ENCODE results near the gene ABCA10. TPM values are rescaled to one million over a fixed set of nuclear protein-coding genes. Genes with fewer than 3 reads are reported as not detected.

The ABCA10 gene
- total and polyA plus RNA-seq, 2 experiments from 2014 or later = not detected

DNA sequence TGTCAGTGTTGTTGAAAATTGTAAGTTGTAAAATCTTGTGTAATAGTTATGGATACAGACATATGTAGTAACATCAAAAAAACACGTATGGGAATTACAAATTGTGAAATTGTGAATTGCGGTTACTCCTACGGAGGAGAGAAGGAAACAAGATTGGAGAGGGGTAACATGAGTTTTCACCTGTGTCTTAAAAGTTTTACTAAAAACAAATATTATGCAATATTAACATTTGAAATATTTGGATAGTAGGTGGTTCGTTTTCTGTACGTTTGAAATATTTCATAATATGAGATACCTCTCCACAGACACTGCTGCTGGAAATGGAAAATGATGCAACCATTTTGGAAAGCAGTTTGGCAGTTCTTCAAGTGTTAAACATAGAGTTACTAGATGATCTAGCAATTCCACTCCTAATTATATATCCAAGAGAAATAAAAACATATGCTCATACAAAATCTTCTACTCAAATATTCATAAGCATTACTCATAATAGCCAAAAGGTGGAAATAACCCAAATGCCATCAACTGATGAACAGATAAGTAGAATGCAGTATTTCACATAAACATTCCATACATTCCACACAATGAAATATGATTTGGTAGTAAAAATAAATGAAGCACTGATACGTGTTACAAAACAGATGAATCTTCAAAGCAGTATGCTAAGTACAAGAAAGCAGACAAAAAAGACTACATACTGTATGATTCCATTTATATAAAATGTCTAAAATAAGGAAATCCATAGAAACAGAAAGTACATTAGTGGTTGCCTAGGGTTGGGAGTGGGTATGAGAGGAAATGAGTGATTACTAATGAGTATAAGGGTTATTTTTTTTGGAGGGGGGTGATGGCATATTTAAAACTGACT, 40.7 kb upstream of the ABCA10 start:
- Histone ChIP-seq H3K36me3 (ENCODE audit: insufficient read depth) (no peaks in the 10 kb centered on the region), H2AFZ (no peak overlapping the region), H3K4me1 (ENCODE audit: insufficient read depth) (no peaks in the 10 kb centered on the region), H3K4me3 (no peak overlapping the region), H3K27me3 (ENCODE audit: insufficient read depth) (no peaks in the 10 kb centered on the region), H3K9me2 (ENCODE audit: insufficient read depth) (no peaks in the 10 kb centered on the region), H3K4me2 (no peak overlapping the region), H3K27ac (ENCODE audit: low read depth) (no peak overlapping the region), H4K20me1 (replicated peaks; ENCODE audit: insufficient read depth) (no peaks in the 10 kb centered on the region), H3F3A (replicated peaks; ENCODE audit: low read depth) (no peaks in the 10 kb centered on the region), H3K79me2 (replicated peaks; ENCODE audit: insufficient read depth) (no peaks in the 10 kb centered on the region)
- no peak overlapping the region for H3K27ac Mint-ChIP-seq
- H3K4me1 Mint-ChIP-seq = no peaks in the 10 kb centered on the region
- no peaks in the 10 kb centered on the region for H3K36me3 Mint-ChIP-seq (ENCODE audit: low read depth)
- ATAC-seq = no peak
- TF ChIP-seq ZNF114 (CRISPR knock-in tag; IDR thresholded peaks at IDR 0.05) (no peak), NANOG (IDR thresholded peaks at IDR 0.05; ENCODE audit: borderline replicate concordance) (no peak), EZH2 (IDR thresholded peaks at IDR 0.05; ENCODE audit: low read depth, unreplicated experiment) (no peak), JUNB (IDR thresholded peaks at IDR 0.05; ENCODE audit: unreplicated experiment) (no peak), EZH2phosphoT487 (IDR thresholded peaks at IDR 0.05; ENCODE audit: unreplicated experiment) (no peak), STAT1 (IDR thresholded peaks at IDR 0.05; ENCODE audit: unreplicated experiment) (no peak), CREB1 (CRISPR knock-in tag; IDR thresholded peaks at IDR 0.05; ENCODE audit: low read depth) (no peak), POLR2AphosphoS5 (IDR thresholded peaks at IDR 0.05; ENCODE audit: low read depth) (no peak), ZNF331 (CRISPR knock-in tag; IDR thresholded peaks at IDR 0.05; ENCODE audit: low read depth) (no peak)
- TF ChIP-seq, protein P1, sequence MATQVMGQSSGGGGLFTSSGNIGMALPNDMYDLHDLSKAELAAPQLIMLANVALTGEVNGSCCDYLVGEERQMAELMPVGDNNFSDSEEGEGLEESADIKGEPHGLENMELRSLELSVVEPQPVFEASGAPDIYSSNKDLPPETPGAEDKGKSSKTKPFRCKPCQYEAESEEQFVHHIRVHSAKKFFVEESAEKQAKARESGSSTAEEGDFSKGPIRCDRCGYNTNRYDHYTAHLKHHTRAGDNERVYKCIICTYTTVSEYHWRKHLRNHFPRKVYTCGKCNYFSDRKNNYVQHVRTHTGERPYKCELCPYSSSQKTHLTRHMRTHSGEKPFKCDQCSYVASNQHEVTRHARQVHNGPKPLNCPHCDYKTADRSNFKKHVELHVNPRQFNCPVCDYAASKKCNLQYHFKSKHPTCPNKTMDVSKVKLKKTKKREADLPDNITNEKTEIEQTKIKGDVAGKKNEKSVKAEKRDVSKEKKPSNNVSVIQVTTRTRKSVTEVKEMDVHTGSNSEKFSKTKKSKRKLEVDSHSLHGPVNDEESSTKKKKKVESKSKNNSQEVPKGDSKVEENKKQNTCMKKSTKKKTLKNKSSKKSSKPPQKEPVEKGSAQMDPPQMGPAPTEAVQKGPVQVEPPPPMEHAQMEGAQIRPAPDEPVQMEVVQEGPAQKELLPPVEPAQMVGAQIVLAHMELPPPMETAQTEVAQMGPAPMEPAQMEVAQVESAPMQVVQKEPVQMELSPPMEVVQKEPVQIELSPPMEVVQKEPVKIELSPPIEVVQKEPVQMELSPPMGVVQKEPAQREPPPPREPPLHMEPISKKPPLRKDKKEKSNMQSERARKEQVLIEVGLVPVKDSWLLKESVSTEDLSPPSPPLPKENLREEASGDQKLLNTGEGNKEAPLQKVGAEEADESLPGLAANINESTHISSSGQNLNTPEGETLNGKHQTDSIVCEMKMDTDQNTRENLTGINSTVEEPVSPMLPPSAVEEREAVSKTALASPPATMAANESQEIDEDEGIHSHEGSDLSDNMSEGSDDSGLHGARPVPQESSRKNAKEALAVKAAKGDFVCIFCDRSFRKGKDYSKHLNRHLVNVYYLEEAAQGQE (IDR thresholded peaks at IDR 0.05; ENCODE audit: unreplicated experiment) = no peak
- TF ChIP-seq, protein P2, sequence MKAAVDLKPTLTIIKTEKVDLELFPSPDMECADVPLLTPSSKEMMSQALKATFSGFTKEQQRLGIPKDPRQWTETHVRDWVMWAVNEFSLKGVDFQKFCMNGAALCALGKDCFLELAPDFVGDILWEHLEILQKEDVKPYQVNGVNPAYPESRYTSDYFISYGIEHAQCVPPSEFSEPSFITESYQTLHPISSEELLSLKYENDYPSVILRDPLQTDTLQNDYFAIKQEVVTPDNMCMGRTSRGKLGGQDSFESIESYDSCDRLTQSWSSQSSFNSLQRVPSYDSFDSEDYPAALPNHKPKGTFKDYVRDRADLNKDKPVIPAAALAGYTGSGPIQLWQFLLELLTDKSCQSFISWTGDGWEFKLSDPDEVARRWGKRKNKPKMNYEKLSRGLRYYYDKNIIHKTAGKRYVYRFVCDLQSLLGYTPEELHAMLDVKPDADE (IDR thresholded peaks at IDR 0.05) = no peak
- TF ChIP-seq, protein P3, sequence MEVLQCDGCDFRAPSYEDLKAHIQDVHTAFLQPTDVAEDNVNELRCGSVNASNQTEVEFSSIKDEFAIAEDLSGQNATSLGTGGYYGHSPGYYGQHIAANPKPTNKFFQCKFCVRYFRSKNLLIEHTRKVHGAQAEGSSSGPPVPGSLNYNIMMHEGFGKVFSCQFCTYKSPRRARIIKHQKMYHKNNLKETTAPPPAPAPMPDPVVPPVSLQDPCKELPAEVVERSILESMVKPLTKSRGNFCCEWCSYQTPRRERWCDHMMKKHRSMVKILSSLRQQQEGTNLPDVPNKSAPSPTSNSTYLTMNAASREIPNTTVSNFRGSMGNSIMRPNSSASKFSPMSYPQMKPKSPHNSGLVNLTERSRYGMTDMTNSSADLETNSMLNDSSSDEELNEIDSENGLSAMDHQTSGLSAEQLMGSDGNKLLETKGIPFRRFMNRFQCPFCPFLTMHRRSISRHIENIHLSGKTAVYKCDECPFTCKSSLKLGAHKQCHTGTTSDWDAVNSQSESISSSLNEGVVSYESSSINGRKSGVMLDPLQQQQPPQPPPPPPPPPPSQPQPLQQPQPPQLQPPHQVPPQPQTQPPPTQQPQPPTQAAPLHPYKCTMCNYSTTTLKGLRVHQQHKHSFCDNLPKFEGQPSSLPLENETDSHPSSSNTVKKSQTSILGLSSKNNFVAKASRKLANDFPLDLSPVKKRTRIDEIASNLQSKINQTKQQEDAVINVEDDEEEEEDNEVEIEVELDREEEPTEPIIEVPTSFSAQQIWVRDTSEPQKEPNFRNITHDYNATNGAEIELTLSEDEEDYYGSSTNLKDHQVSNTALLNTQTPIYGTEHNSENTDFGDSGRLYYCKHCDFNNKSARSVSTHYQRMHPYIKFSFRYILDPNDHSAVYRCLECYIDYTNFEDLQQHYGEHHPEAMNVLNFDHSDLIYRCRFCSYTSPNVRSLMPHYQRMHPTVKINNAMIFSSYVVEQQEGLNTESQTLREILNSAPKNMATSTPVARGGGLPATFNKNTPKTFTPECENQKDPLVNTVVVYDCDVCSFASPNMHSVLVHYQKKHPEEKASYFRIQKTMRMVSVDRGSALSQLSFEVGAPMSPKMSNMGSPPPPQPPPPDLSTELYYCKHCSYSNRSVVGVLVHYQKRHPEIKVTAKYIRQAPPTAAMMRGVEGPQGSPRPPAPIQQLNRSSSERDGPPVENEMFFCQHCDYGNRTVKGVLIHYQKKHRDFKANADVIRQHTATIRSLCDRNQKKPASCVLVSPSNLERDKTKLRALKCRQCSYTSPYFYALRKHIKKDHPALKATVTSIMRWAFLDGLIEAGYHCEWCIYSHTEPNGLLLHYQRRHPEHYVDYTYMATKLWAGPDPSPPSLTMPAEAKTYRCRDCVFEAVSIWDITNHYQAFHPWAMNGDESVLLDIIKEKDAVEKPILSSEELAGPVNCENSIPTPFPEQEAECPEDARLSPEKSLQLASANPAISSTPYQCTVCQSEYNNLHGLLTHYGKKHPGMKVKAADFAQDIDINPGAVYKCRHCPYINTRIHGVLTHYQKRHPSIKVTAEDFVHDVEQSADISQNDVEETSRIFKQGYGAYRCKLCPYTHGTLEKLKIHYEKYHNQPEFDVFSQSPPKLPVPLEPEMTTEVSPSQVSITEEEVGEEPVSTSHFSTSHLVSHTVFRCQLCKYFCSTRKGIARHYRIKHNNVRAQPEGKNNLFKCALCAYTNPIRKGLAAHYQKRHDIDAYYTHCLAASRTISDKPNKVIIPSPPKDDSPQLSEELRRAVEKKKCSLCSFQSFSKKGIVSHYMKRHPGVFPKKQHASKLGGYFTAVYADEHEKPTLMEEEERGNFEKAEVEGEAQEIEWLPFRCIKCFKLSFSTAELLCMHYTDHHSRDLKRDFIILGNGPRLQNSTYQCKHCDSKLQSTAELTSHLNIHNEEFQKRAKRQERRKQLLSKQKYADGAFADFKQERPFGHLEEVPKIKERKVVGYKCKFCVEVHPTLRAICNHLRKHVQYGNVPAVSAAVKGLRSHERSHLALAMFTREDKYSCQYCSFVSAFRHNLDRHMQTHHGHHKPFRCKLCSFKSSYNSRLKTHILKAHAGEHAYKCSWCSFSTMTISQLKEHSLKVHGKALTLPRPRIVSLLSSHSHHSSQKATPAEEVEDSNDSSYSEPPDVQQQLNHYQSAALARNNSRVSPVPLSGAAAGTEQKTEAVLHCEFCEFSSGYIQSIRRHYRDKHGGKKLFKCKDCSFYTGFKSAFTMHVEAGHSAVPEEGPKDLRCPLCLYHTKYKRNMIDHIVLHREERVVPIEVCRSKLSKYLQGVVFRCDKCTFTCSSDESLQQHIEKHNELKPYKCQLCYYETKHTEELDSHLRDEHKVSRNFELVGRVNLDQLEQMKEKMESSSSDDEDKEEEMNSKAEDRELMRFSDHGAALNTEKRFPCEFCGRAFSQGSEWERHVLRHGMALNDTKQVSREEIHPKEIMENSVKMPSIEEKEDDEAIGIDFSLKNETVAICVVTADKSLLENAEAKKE (CRISPR knock-in tag; IDR thresholded peaks at IDR 0.05) = no peak
- TF ChIP-seq, protein P4, sequence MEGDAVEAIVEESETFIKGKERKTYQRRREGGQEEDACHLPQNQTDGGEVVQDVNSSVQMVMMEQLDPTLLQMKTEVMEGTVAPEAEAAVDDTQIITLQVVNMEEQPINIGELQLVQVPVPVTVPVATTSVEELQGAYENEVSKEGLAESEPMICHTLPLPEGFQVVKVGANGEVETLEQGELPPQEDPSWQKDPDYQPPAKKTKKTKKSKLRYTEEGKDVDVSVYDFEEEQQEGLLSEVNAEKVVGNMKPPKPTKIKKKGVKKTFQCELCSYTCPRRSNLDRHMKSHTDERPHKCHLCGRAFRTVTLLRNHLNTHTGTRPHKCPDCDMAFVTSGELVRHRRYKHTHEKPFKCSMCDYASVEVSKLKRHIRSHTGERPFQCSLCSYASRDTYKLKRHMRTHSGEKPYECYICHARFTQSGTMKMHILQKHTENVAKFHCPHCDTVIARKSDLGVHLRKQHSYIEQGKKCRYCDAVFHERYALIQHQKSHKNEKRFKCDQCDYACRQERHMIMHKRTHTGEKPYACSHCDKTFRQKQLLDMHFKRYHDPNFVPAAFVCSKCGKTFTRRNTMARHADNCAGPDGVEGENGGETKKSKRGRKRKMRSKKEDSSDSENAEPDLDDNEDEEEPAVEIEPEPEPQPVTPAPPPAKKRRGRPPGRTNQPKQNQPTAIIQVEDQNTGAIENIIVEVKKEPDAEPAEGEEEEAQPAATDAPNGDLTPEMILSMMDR (conservative IDR thresholded peaks at IDR 0.05; ENCODE audit: low read depth in 2 of 2) = no peak
- no peaks in the 10 kb centered on the region for H3K9me3 Mint-ChIP-seq
- DNase-seq (ENCODE audit: low spot score) = no peak
- no peak overlapping the region for H3K4me3 Mint-ChIP-seq
- H3K27me3 Mint-ChIP-seq (ENCODE audit: insufficient read depth, low read depth, poor library complexity) = peaks cover 3% of the 10 kb centered on the region
